CD4-positive, CD25-positive, alpha-beta regulatory T cell (primary cell): Measurements from ENCODE around the gene LRMDA. TPM values are rescaled to one million over a fixed set of nuclear protein-coding genes. Genes with fewer than 3 reads are reported as not detected.
"Not testable (repeated sequence)": the region's sequence is repeated elsewhere in the genome, so short reads cannot be mapped to it uniquely, and the experiment has no call there.

Source experiments
- ATAC-seq, 2 donors: fragments of 150-1000 bp; cut with Tn5 transposase; one replicate each; pipeline ENCODE4 v1.10.0; 2021; ENCODE audit warnings: low read depth in 2 of 2, moderate number of reproducible peaks in 2 of 2, moderate library complexity in 1 of 2
- DNase-seq, 3 donors: peaks; one replicate each; pipeline versions ENCODE4 v3.0.0 to v3.0.0-alpha.2; 2012 to 2022; ENCODE audit warnings: mixed read lengths in 1 of 3
- H3K27ac ChIP-seq: one replicate; pipeline ENCODE4 v1.7.0; 2013; ENCODE audit warnings: mild to moderate bottlenecking, low read length; ENCODE audit not compliant: insufficient read depth, poor library complexity, severe bottlenecking
- H3K27me3 ChIP-seq: one replicate; pipeline ENCODE4 v1.7.0; 2013; ENCODE audit warnings: low read length; ENCODE audit not compliant: control insufficient read depth, insufficient read depth
- H3K36me3 ChIP-seq: one replicate; pipeline ENCODE4 v1.7.0; 2013; ENCODE audit warnings: mild to moderate bottlenecking, low read length, moderate library complexity; ENCODE audit not compliant: control insufficient read depth, insufficient read depth
- H3K4me1 ChIP-seq: 2 replicates; pipeline ENCODE4 v1.7.0; 2013; ENCODE audit warnings: mild to moderate bottlenecking, low read length; ENCODE audit not compliant: insufficient read depth, control insufficient read depth, poor library complexity, severe bottlenecking
- H3K4me3 ChIP-seq: one replicate; pipeline ENCODE4 v1.7.0; 2013; ENCODE audit warnings: low read depth, mild to moderate bottlenecking, low read length, moderate library complexity
- H3K9me3 ChIP-seq, 2 experiments: 1 replicate in 1 of 2; 2 replicates in 1 of 2; pipeline ENCODE4 v1.7.0; 2013; ENCODE audit warnings: low read length in 2 of 2, mild to moderate bottlenecking in 1 of 2, moderate library complexity in 1 of 2; ENCODE audit not compliant: control insufficient read depth in 2 of 2
- H3K27ac Mint-ChIP-seq, 3 donors: one replicate each; pipeline ENCODE4 v1.8.0; 2020 to 2022; ENCODE audit warnings: mild to moderate bottlenecking in 3 of 3, mixed read lengths in 3 of 3, moderate library complexity in 2 of 3
- H3K27me3 Mint-ChIP-seq: one replicate; pipeline ENCODE4 v1.8.0; 2022; ENCODE audit warnings: mild to moderate bottlenecking, mixed read lengths
- H3K36me3 Mint-ChIP-seq: one replicate; pipeline ENCODE4 v1.8.0; 2020; ENCODE audit warnings: mixed read lengths
- H3K4me1 Mint-ChIP-seq, 4 donors: one replicate each; pipeline ENCODE4 v1.8.0; 2020 to 2022; ENCODE audit warnings: mixed read lengths in 4 of 4, mild to moderate bottlenecking in 1 of 4
- H3K4me3 Mint-ChIP-seq, 4 donors: one replicate each; pipeline ENCODE4 v1.8.0; 2020 to 2022; ENCODE audit warnings: mild to moderate bottlenecking in 4 of 4, mixed read lengths in 4 of 4, moderate library complexity in 3 of 4
- H3K9me3 Mint-ChIP-seq, 7 donors: one replicate each; pipeline ENCODE4 v1.8.0; 2020 to 2022; ENCODE audit warnings: mixed read lengths in 7 of 7, mild to moderate bottlenecking in 3 of 7, moderate library complexity in 2 of 7
- polyA plus RNA-seq, 4 donors: library from polyadenylated mRNA; unstranded; fragments of 300-500 nt; fragmentation: Illumina TruSeq; gene quantifications; one replicate each; pipeline ENCODE4 v1.2.3, GENCODE V29; 2021
- total RNA-seq: library from RNA; stranded (reverse); gene quantifications from one replicate; pipeline ENCODE4 v1.2.3, GENCODE V29; 2022

The LRMDA gene
- total and polyA plus RNA-seq, 5 donors from 2014 or later: 0.10 TPM; not detected in 4

- peaks cover 0 to 3% (median 0%) of the 10 kb centered on the region in 7 donors for H3K9me3 Mint-ChIP-seq
Measured at GRCh38 chr10:75742355-75742754, 310.9 kb downstream of the LRMDA start.

DNA sequence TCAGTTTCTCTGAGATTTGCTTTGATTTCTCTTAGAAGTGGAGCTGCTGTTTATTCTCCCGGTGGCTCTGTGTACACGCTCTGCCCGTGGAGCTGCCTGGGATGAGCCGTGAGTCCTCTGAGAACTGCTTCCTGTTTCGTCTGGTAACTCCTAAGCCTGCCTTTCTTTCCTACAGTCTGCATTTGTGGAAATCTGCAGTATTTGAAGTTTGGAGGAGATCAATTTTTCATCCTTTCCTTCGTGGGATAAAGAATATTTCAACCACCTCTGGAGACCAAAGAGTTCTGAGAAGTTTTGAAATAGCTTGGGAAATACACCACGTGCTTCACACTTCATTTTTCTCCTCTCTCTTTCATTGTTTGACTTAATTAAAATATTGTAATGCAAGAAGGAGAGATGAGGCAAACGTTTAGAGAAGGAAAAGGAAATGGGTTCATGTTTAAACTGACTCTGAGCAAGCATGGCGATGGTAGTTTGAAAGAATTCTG, 311.9 kb downstream of the LRMDA start:
- no peak for DNase-seq
- Histone ChIP-seq H3K27ac (no peak overlapping the region), H3K4me3 (no peak overlapping the region), H3K36me3 (no peaks in the 10 kb centered on the region), H3K27me3 (peaks cover 2% of the 10 kb centered on the region), H3K4me1 (no peaks in the 10 kb centered on the region), H3K9me3 (no peaks in the 10 kb centered on the region)
- ATAC-seq: no peak
- H3K27me3 Mint-ChIP-seq: peaks cover 5% of the 10 kb centered on the region
- peaks cover 0 to 3% (median 0%) of the 10 kb centered on the region in 7 donors for H3K9me3 Mint-ChIP-seq
- H3K36me3 Mint-ChIP-seq: no peaks in the 10 kb centered on the region
- no peaks in the 10 kb centered on the region for H3K4me1 Mint-ChIP-seq
- no peak overlapping the region for H3K27ac Mint-ChIP-seq
- H3K4me3 Mint-ChIP-seq: no peak overlapping the region

More at GRCh38 chr10:75742355-75742754, 310.9 kb downstream of the LRMDA start:
- no peaks in the 10 kb centered on the region for H3K36me3 Mint-ChIP-seq
- DNase-seq: no peak
- H3K4me3 ChIP-seq: no peak overlapping the region
- peaks cover 2% of the 10 kb centered on the region for H3K27me3 ChIP-seq
- H3K4me1 ChIP-seq: no peaks in the 10 kb centered on the region
- peaks cover 5% of the 10 kb centered on the region for H3K27me3 Mint-ChIP-seq
- H3K27ac Mint-ChIP-seq: no peak overlapping the region
- no peak overlapping the region for H3K27ac ChIP-seq
- no peaks in the 10 kb centered on the region for H3K9me3 ChIP-seq
- H3K36me3 ChIP-seq: no peaks in the 10 kb centered on the region
- no peak overlapping the region for H3K4me3 Mint-ChIP-seq
- no peak for ATAC-seq
- H3K4me1 Mint-ChIP-seq: no peaks in the 10 kb centered on the region

DNA sequence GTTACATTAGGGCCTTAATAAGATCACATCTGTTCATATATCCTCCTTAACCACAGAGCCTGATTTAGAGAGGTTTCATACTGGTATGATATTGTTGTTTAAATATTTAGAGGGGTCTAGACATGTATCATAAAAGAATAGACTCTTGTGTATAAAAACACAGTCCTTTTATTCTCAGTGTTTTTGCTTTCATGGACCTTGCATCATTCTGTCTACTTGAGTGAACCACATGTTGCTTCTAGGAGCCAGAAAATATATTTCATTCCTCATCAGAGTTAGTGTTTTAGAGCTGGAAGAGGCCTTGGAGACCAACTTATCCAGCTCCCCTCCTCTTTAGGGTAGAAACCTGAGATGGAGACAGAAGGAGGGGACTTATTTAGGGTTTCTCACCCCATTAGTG, 312.8 kb downstream of the LRMDA start:
- no peaks in the 10 kb centered on the region for H3K36me3 ChIP-seq
- no peak overlapping the region for H3K27ac ChIP-seq
- H3K4me3 Mint-ChIP-seq: no peak overlapping the region
- peaks cover 5% of the 10 kb centered on the region for H3K27me3 Mint-ChIP-seq
- H3K4me1 Mint-ChIP-seq: no peaks in the 10 kb centered on the region
- ATAC-seq: no peak
- no peak overlapping the region for H3K27ac Mint-ChIP-seq
- peaks cover 2% of the 10 kb centered on the region for H3K27me3 ChIP-seq
- no peak for DNase-seq
- H3K9me3 ChIP-seq: no peaks in the 10 kb centered on the region
- no peaks in the 10 kb centered on the region for H3K4me1 ChIP-seq
- no peak overlapping the region for H3K4me3 ChIP-seq
- H3K36me3 Mint-ChIP-seq: no peaks in the 10 kb centered on the region
- H3K9me3 Mint-ChIP-seq: peaks cover 0 to 3% (median 0%) of the 10 kb centered on the region in 7 donors

GRCh38 chr10:75746356-75746755, 314.9 kb downstream of the LRMDA start:
- peaks cover 0 to 3% (median 0%) of the 10 kb centered on the region in 7 donors for H3K9me3 Mint-ChIP-seq
- H3K27me3 Mint-ChIP-seq: peaks cover 5% of the 10 kb centered on the region
- H3K27ac ChIP-seq: no peak overlapping the region
- no peaks in the 10 kb centered on the region for H3K36me3 ChIP-seq
- no peak overlapping the region for H3K4me3 Mint-ChIP-seq
- H3K36me3 Mint-ChIP-seq: no peaks in the 10 kb centered on the region
- no peaks in the 10 kb centered on the region for H3K4me1 ChIP-seq
- H3K27ac Mint-ChIP-seq: no peak overlapping the region
- H3K9me3 ChIP-seq: no peaks in the 10 kb centered on the region
- no peak overlapping the region for H3K4me3 ChIP-seq
- ATAC-seq (no peak), DNase-seq (no peak)
- no peaks in the 10 kb centered on the region for H3K4me1 Mint-ChIP-seq
- peaks cover 2% of the 10 kb centered on the region for H3K27me3 ChIP-seq

GRCh38 chr10:75750093-75750875, 318.9 kb downstream of the LRMDA start:
- not testable (repeated sequence) for H3K36me3 Mint-ChIP-seq, ATAC-seq, H3K4me3 ChIP-seq, H3K4me1 ChIP-seq, DNase-seq, H3K36me3 ChIP-seq, H3K9me3 Mint-ChIP-seq, H3K27me3 ChIP-seq, H3K4me3 Mint-ChIP-seq, H3K4me1 Mint-ChIP-seq, H3K27ac ChIP-seq, H3K27me3 Mint-ChIP-seq, H3K9me3 ChIP-seq, H3K27ac Mint-ChIP-seq

DNA sequence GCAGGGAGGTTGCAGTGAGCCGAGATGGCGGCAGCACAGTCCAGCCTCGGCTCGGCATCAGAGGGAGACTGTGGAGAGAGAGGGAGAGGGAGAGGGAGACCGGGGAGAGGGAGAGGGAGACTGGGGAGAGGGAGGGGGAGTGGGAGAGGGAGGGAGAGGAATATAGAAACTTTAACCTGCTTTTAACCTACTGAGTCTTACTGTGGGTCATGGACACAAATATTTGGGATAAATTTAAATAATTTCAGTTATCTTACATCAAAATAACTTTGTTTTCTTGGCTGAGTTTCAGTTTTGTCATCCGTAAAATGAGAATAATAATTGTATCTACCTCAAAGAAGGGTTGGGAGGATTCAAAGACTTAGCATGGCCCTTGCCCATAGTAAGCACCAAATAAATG, 319.8 kb downstream of the LRMDA start:
- Histone ChIP-seq H3K9me3 (no peaks in the 10 kb centered on the region), H3K27ac (no peak overlapping the region), H3K4me3 (no peak overlapping the region), H3K4me1 (no peaks in the 10 kb centered on the region), H3K36me3 (no peaks in the 10 kb centered on the region), H3K27me3 (peaks cover 2% of the 10 kb centered on the region)
- H3K4me3 Mint-ChIP-seq: no peak overlapping the region
- H3K9me3 Mint-ChIP-seq: peaks cover 0 to 2% (median 0%) of the 10 kb centered on the region in 7 donors
- H3K36me3 Mint-ChIP-seq: no peaks in the 10 kb centered on the region
- H3K27me3 Mint-ChIP-seq: peaks cover 10% of the 10 kb centered on the region
- DNase-seq (no peak), ATAC-seq (no peak)
- H3K4me1 Mint-ChIP-seq: no peaks in the 10 kb centered on the region
- no peak overlapping the region for H3K27ac Mint-ChIP-seq

- Histone ChIP-seq H3K9me3 (no peaks in the 10 kb centered on the region), H3K27me3 (no peaks in the 10 kb centered on the region), H3K4me3 (no peak overlapping the region), H3K36me3 (no peaks in the 10 kb centered on the region), H3K4me1 (no peaks in the 10 kb centered on the region), H3K27ac (no peak overlapping the region)
- Mint-ChIP-seq H3K9me3 (no peaks in the 10 kb centered on the region), H3K4me1 (no peaks in the 10 kb centered on the region), H3K36me3 (no peaks in the 10 kb centered on the region), H3K4me3 (no peak overlapping the region), H3K27me3 (peaks cover 14% of the 10 kb centered on the region), H3K27ac (no peak overlapping the region)
- no peak for DNase-seq
- ATAC-seq: no peak
Measured at GRCh38 chr10:75753621-75754020, 322.2 kb downstream of the LRMDA start.
